Measurements from ENCODE around the gene SYNJ2BP. TPM values are rescaled to one million over a fixed set of nuclear protein-coding genes. Genes with fewer than 3 reads are reported as not detected.
"Not testable (repeated sequence)": the region's sequence is repeated elsewhere in the genome, so short reads cannot be mapped to it uniquely, and the experiment has no call there.

Gene SYNJ2BP
- total RNA-seq, 1 experiment from 2014 or later = 27.5 TPM

DNA sequence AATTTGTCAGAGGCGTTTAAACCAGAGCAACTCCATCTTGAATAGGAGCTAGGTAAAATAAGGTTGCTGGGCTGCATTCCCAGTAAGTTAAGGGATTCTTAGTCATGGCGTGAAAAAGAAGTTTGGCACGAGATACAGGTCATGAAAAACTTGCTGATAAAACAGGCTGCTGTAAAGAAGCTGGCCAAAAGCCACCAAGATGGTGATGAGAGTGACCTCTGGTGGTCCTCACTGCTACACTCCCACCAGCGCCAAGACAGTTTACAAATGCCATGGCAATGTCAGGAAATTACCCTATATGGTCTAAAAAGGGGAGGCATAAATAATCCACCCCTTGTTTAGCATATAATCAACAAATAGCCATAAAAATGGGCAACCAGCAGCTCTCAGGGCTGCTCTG is 13.6 kb downstream of the SYNJ2BP start:
- CTCF ChIA-PET; H3K4me3 Mint-ChIP-seq (ENCODE audit: unreplicated experiment); H3K4me3 ChIP-seq (ENCODE audit: low read depth, low read length); BruUV-seq (replicated peaks); H3K27me3 ChIP-seq (replicated peaks; ENCODE audit: control insufficient read depth, insufficient read depth, low read length); H3K9me3 ChIP-seq; H3K4me1 Mint-ChIP-seq (ENCODE audit: low read depth, unreplicated experiment); H3K27me3 Mint-ChIP-seq (ENCODE audit: insufficient read depth, unreplicated experiment); H3K27ac Mint-ChIP-seq (ENCODE audit: unreplicated experiment); H3K36me3 ChIP-seq (ENCODE audit: control insufficient read depth, insufficient read depth, low read length); POLR2A ChIA-PET; H3K4me1 ChIP-seq: not testable (repeated sequence)
- Mint-ChIP-seq H3K36me3 (ENCODE audit: insufficient read depth, unreplicated experiment) (peaks cover 26% of the 10 kb centered on the region), H3K9me3 (ENCODE audit: unreplicated experiment) (peaks cover 19% of the 10 kb centered on the region)
- DNase-seq = peak in 1 of 2 experiments; percentile 27
- intact Hi-C loops (cut with micrococcal nuclease; ENCODE audit: unreplicated experiment) = loop anchor here (1.0 kb wide), 1 partner anchor 85 kb away; no protein-coding TSS in a partner anchor
- TF ChIP-seq, protein P1, sequence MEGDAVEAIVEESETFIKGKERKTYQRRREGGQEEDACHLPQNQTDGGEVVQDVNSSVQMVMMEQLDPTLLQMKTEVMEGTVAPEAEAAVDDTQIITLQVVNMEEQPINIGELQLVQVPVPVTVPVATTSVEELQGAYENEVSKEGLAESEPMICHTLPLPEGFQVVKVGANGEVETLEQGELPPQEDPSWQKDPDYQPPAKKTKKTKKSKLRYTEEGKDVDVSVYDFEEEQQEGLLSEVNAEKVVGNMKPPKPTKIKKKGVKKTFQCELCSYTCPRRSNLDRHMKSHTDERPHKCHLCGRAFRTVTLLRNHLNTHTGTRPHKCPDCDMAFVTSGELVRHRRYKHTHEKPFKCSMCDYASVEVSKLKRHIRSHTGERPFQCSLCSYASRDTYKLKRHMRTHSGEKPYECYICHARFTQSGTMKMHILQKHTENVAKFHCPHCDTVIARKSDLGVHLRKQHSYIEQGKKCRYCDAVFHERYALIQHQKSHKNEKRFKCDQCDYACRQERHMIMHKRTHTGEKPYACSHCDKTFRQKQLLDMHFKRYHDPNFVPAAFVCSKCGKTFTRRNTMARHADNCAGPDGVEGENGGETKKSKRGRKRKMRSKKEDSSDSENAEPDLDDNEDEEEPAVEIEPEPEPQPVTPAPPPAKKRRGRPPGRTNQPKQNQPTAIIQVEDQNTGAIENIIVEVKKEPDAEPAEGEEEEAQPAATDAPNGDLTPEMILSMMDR (IDR thresholded peaks at IDR 0.05; ENCODE audit: insufficient read depth in 1 of 2, low read depth in 1 of 2, low read length in 1 of 2, severe bottlenecking in 1 of 2, unreplicated experiment in 1 of 2) = peak; percentile 13 to 26

DNA sequence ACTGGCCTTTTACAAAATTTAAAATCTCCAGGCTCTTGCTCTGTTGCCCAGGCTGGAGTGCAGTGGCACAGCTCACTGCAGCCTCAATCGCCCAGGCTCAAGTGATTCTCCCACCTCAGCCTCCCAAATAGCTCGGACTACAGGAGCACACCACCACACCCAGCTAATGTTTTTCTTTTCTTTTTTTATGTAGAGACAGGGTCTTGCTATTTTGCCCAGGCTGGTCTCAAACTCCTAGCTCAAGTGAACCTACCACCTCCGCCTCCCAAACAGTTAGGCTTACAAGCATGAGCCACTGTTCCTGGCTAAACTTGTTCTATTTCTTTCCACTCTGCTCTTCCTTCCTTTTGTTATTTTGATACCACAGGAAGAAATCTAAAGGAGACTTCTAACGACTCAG is 15.2 kb downstream of the SYNJ2BP start:
- Histone ChIP-seq H3K9me3 (peaks cover 1% of the 10 kb centered on the region; the same call in 1 of the 2 replicates), H3K36me3 (ENCODE audit: control insufficient read depth, insufficient read depth, low read length) (no peaks in the 10 kb centered on the region; the same call in 1 of the 2 replicates), H3K4me1 (peaks cover 7% of the 10 kb centered on the region; the same call in 1 of the 2 replicates), H3K4me3 (ENCODE audit: low read depth, low read length) (no peak overlapping the region), H3K27me3 (replicated peaks; ENCODE audit: control insufficient read depth, insufficient read depth, low read length) (no peaks in the 10 kb centered on the region)
- no TSS peak for BruUV-seq (replicated peaks)
- TF ChIP-seq, protein P1 (IDR thresholded peaks at IDR 0.05; ENCODE audit: insufficient read depth in 1 of 2, low read depth in 1 of 2, low read length in 1 of 2, severe bottlenecking in 1 of 2, unreplicated experiment in 1 of 2) = no peak
- Mint-ChIP-seq H3K36me3 (ENCODE audit: insufficient read depth, unreplicated experiment) (peaks cover 17% of the 10 kb centered on the region), H3K27ac (ENCODE audit: unreplicated experiment) (no peak overlapping the region), H3K27me3 (ENCODE audit: insufficient read depth, unreplicated experiment) (no peaks in the 10 kb centered on the region), H3K4me1 (ENCODE audit: low read depth, unreplicated experiment) (no peaks in the 10 kb centered on the region), H3K9me3 (ENCODE audit: unreplicated experiment) (peaks cover 5% of the 10 kb centered on the region), H3K4me3 (ENCODE audit: unreplicated experiment) (no peak overlapping the region)
- ChIA-PET CTCF (no interaction called here), POLR2A (no interaction called here)
- intact Hi-C loops (cut with micrococcal nuclease; ENCODE audit: unreplicated experiment) = no loop called here
- no peak for DNase-seq

DNA sequence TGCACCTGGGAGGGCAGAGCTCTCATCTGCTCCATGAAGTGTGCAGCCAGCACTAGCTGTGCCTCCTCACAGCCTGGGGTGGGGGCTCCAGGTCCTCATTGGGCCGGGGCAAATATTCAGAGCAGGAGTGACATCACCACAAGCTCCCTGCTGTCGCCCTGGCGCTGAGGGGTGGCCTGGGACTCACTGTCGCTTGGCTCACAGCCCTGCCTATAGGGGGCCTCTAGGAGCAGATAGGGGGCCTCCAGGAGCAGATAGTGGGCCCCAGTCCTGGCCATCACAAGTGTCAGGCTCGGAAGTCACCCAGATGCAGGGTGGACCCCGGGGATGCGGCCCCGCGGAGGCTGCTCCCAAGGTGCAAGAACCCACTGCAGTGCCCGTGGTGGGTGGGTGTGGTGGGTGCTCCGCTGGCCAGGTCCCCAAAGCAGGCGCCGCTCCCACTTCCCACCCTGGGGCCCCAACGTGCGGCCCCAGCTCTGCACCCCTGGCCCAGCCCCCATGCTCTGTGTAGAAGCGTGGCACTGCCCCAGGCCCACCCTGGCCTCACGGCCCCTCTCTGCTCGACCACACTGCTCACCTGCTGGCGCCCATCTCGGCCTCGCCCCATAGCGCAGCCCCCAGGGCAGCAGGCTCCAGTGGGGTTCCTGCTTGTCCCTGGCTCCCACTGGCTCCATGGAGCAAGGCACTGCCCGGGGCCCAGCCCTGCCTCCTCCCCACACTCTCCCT is 18.0 kb downstream of the SYNJ2BP start:
- Mint-ChIP-seq H3K9me3 (ENCODE audit: unreplicated experiment) (no peaks in the 10 kb centered on the region), H3K36me3 (ENCODE audit: insufficient read depth, unreplicated experiment) (peaks cover 9% of the 10 kb centered on the region), H3K27ac (ENCODE audit: unreplicated experiment) (no peak overlapping the region), H3K4me1 (ENCODE audit: low read depth, unreplicated experiment) (peaks cover 17% of the 10 kb centered on the region), H3K27me3 (ENCODE audit: insufficient read depth, unreplicated experiment) (no peaks in the 10 kb centered on the region), H3K4me3 (ENCODE audit: unreplicated experiment) (no peak overlapping the region)
- Histone ChIP-seq H3K9me3 (no peaks in the 10 kb centered on the region), H3K36me3 (ENCODE audit: control insufficient read depth, insufficient read depth, low read length) (no peaks in the 10 kb centered on the region; the same call in 1 of the 2 replicates), H3K4me3 (ENCODE audit: low read depth, low read length) (no peak overlapping the region), H3K27me3 (replicated peaks; ENCODE audit: control insufficient read depth, insufficient read depth, low read length) (no peaks in the 10 kb centered on the region), H3K4me1 (peaks cover 21% of the 10 kb centered on the region; the same call in 1 of the 2 replicates)
- no peak for DNase-seq
- TF ChIP-seq, protein P1 (IDR thresholded peaks at IDR 0.05; ENCODE audit: insufficient read depth in 1 of 2, low read depth in 1 of 2, low read length in 1 of 2, severe bottlenecking in 1 of 2, unreplicated experiment in 1 of 2) = no peak
- intact Hi-C loops (cut with micrococcal nuclease; ENCODE audit: unreplicated experiment) = no loop called here
- BruUV-seq (replicated peaks) = no TSS peak
- CTCF ChIA-PET = no interaction called here
- POLR2A ChIA-PET = no interaction called here

Measured in Caco-2 (cell line).